Measurements from ENCODE around the gene SEMA4G. TPM values are rescaled to one million over a fixed set of nuclear protein-coding genes. Genes with fewer than 3 reads are reported as not detected.

SEMA4G gene
- total RNA-seq, 4 donors from 2014 or later, result 0.66 to 2.5 (median 1.4) TPM

- Histone ChIP-seq H3K4me1 (peaks cover 30 to 53% (median 48%) of the 10 kb centered on the region in 4 donors), H3K4me3 (peak overlapping the region; percentile 79 to 93 (median 84)), H3K27me3 (no peaks in the 10 kb centered on the region), H3K27ac (replicated peaks in 1 of 4) (peak overlapping the region; percentile 98 to 100 (median 100)), H3K36me3 (peaks cover 9 to 19% (median 15%) of the 10 kb centered on the region in 4 donors), H3K9me3 (no peaks in the 10 kb centered on the region)
- no peak for DNase-seq (ENCODE audit: extremely low spot score)
- intact Hi-C loops (cut with DNase I), result loop anchor here (2.0 kb wide), 1 partner anchor 15 kb away; no protein-coding TSS in a partner anchor
- under 1% methylated on average over 23 of the region's 66 CpGs for WGBS
- TF ChIP-seq EP300 (IDR thresholded peaks at IDR 0.05), result no peak
- peak; percentile 89 to 92 (median 92) for TF ChIP-seq CTCF (IDR thresholded peaks at IDR 0.05)
Observed at GRCh38 chr10:100997360-100998182, 28.3 kb downstream of the SEMA4G start.

DNA sequence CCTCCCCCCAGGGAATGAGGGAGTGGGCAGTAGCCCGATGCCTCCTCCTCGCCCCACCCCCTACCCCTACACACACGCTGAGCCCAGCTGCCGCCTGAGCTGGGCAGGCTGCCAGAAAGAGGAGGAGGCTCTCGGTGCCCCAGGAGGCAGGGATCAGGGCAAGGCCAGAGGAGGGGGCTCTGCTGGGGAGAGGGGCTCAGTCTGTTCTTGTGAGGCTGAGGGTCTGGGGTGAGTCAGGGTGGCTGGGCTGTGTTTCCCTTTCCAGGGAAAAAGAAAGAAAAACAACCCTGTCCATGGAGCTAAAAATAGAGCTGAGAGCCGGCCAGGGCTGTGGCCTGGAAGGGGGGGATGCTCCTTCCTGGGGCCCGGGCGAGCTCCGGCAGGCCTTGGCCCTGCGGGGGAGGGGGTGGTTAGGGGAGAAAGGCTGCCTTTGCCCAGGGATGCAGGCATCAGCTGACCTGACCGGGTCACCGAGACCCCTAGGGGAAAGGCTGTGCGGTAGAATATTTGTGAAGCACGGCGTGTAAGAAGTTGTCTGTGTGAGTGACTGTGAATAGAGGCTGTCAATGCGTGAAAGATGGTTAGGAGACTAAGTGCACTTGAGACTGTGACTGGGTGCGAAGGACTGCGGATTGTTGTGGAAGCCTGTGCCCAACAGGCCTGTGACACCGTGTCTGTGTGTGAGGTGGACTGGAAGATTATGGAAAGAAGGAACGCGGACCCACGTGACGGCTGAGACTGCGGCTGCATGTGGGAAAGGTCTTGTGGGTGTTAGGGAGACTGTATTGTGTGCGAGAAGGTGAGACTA is 29.1 kb downstream of the SEMA4G start:
- Histone ChIP-seq H3K4me1 (peaks cover 35 to 62% (median 56%) of the 10 kb centered on the region in 4 donors), H3K27me3 (no peaks in the 10 kb centered on the region), H3K4me3 (peak overlapping the region; percentile 79 to 93 (median 84)), H3K36me3 (peaks cover 4 to 19% (median 16%) of the 10 kb centered on the region in 4 donors), H3K27ac (replicated peaks in 1 of 4) (peak overlapping the region; percentile 98 to 100 (median 100)), H3K9me3 (no peaks in the 10 kb centered on the region)
- DNase-seq (ENCODE audit: extremely low spot score), result no peak
- TF ChIP-seq EP300 (IDR thresholded peaks at IDR 0.05), result no peak
- TF ChIP-seq POLR2AphosphoS5 (IDR thresholded peaks at IDR 0.05), result peak; percentile 17 to 39
- intact Hi-C loops (cut with DNase I), result no loop called here
- WGBS, result 1% methylated on average over 24 of the region's 25 CpGs

DNA sequence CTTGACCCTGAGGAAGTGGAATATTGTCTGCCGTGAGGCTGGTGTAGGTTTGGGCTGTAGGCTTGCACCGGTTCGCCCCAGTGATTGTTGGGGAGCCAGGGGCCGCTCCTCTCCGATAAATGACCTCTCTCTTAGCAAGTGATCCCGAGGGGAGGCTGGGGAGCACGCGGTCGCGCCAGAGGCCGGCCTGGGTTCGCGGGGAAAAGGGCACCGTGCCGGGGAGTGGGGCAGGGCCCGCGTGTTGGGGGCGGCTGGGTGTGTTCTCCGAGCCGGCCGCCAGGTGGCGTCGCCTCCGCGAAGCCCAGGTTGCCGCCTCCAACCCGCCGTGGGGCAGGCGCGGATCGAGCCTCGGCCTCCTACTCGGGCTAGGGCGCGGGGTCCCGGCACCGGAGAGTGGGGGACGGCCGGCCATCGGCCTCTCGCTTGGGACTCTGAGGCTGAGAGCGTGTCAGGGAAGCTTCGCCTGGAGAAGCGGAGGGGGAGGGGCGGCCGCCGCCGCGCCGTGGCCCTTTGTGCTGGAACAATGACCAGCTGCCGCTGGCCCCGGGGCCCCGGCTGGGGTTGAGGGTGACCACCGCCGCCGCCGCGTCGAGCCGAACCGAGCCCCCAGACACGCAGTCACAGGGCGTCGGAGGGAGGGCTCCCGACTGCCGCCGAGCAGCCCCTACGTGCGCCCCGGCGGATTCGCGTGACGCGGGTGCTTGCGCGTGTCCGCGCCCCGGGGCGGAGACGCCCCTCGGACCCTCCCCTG is 29.9 kb downstream of the SEMA4G start:
- H3K9me3 ChIP-seq, result no peaks in the 10 kb centered on the region
- intact Hi-C loops (cut with DNase I), result no loop called here
- H3K27me3 ChIP-seq, result no peaks in the 10 kb centered on the region
- H3K4me3 ChIP-seq, result peak overlapping the region; percentile 79 to 93 (median 84)
- TF ChIP-seq POLR2A (IDR thresholded peaks at IDR 0.05; ENCODE audit: low read depth) (peak; percentile 89), EP300 (IDR thresholded peaks at IDR 0.05) (no peak), CTCF (IDR thresholded peaks at IDR 0.05) (peak; percentile 93 to 99 (median 98)), POLR2AphosphoS5 (IDR thresholded peaks at IDR 0.05) (peak; percentile 87 to 96)
- H3K27ac ChIP-seq (replicated peaks in 1 of 4), result peak overlapping the region; percentile 98 to 100 (median 100)
- 0% methylated on average over 4 of the region's 83 CpGs for WGBS
- H3K36me3 ChIP-seq, result peaks cover 6 to 19% (median 18%) of the 10 kb centered on the region in 4 donors
- DNase-seq (ENCODE audit: extremely low spot score), result peak; percentile 95
- peaks cover 42 to 69% (median 64%) of the 10 kb centered on the region in 4 donors for H3K4me1 ChIP-seq

- Histone ChIP-seq H3K27me3 (no peaks in the 10 kb centered on the region), H3K36me3 (peaks cover 6 to 25% (median 22%) of the 10 kb centered on the region in 4 donors), H3K27ac (replicated peaks in 1 of 4) (peak within 1 kb of the TSS; percentile 98 to 100 (median 100)), H3K4me1 (peaks cover 48 to 75% (median 67%) of the 10 kb centered on the region in 4 donors), H3K9me3 (no peaks in the 10 kb centered on the region), H3K4me3 (peak within 1 kb of the TSS; percentile 79 to 93 (median 84))
- DNase-seq (ENCODE audit: extremely low spot score), result no peak
- 0% methylated on average over 3 of the region's 44 CpGs for WGBS
- intact Hi-C loops (cut with DNase I), result no loop called here
- TF ChIP-seq EP300 (IDR thresholded peaks at IDR 0.05) (no peak), POLR2AphosphoS5 (IDR thresholded peaks at IDR 0.05) (no peak), CTCF (IDR thresholded peaks at IDR 0.05) (no peak), POLR2A (IDR thresholded peaks at IDR 0.05; ENCODE audit: low read depth) (no peak)
Observed at GRCh38 chr10:100999742-101000126, 30.4 kb downstream of the SEMA4G start, which contains the start of gene LZTS2. Gene LZTS2, plus strand, starts transcription at chr10:100999808. Its CDS starts 2,731 bp downstream, at chr10:101002539.
